ENCODE data around the gene PRG2. TPM values are rescaled to one million over a fixed set of nuclear protein-coding genes. Genes with fewer than 3 reads are reported as not detected.
"Not testable (repeated sequence)": the region's sequence is repeated elsewhere in the genome, so short reads cannot be mapped to it uniquely, and the experiment has no call there.

The PRG2 gene
- polyA plus RNA-seq, 3 donors = 0.98 to 1.8 (median 1.7) TPM

DNA sequence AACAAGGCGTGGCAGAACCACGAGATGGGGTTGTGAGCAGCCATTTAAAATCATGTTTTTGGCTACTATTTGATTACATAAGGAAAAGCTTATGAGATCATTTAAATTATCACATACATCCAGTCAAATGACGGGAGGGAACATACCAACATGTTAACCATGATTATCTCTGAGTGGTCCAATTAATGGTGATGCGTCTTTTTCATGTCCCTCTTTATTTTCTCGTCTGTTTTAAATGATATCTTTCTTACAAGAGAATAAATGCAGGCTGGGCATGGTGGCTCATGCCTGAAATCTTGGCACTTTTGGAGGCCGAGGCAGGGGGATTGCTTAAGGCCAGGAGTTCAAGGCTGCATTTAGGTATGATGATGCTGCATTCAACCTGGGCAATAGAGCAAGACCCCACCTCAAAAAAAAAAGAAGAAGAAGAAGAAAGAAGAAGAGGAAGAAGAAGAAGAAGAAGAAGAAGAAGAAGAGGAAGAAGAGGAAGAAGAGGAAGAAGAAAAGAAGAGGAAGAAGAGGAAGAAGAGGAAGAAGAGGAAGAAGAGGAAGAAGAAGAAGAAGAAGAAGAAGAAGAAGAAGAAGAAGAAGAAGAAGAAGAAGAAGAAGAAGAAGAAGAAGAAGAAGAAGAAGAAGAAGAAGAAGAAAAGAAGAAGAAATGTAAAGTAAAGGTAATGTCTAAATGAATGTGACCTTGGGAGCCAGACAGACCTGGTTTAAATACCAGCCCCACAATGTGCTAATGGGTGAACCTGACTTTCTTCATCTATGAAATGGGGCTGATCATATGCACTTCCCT, 12.8 kb upstream of the PRG2 start:
- not testable (repeated sequence) for DNase-seq (ENCODE audit: extremely low read depth in 1 of 11, low read depth in 9 of 11, low spot score in 4 of 11)

- no peak for DNase-seq (ENCODE audit: extremely low read depth in 1 of 11, low read depth in 9 of 11, low spot score in 4 of 11)
Measured at GRCh38 chr11:57402188-57403002, 11.9 kb upstream of the PRG2 start.

- no peak for DNase-seq (ENCODE audit: extremely low read depth in 1 of 11, low read depth in 9 of 11, low spot score in 4 of 11)
Measured at GRCh38 chr11:57399972-57400578, 9.6 kb upstream of the PRG2 start.

DNA sequence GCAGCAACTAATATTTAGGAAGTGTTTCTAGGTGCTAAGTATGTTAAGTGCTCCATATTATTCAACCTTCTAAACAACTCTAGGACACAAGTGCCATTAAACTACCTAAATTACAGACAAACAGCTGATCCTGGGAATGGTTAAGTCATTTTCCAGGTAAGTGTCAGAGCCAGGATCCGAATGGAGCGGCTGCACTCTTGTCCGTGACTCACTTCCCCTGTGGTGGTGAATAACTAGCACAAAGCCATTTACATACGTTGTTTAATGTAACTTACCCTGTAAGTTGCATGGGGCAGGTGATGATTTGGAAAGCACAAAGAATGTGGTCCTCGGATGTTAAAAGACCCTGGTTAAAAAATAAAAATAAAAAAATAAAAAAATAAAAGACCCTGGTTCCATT, 8.8 kb upstream of the PRG2 start:
- DNase-seq (ENCODE audit: extremely low read depth in 1 of 11, low read depth in 9 of 11, low spot score in 4 of 11) = no peak

DNA sequence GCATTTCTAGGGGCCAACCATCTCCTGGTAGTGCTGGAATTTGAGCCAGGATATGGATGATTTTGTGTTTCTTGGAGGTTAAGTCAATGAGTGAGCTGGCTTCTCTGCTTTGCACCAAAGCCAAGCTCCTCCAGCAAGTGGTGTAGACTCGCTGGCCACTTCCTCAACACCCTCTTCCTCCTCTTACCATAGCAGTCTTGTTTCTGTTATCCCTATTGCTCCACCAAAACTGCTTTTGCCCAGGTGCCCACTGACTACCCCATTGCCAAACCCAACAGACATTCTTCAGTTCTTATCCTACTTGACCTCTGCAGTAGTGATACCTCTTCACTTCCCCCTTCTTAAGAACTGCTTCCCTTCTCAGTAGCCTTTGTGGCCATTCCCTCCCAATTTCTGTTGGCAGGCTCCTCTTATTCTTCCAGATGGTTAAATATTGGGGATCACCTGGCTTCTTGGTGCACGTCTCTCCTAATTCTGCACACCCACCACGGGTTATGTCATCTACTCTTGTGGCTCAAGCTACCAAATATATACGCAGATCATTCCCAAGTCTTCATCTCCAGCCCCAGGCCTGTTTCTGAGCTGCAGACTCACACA, 7.0 kb upstream of the PRG2 start:
- no peak for DNase-seq (ENCODE audit: extremely low read depth in 1 of 11, low read depth in 9 of 11, low spot score in 4 of 11)

DNA sequence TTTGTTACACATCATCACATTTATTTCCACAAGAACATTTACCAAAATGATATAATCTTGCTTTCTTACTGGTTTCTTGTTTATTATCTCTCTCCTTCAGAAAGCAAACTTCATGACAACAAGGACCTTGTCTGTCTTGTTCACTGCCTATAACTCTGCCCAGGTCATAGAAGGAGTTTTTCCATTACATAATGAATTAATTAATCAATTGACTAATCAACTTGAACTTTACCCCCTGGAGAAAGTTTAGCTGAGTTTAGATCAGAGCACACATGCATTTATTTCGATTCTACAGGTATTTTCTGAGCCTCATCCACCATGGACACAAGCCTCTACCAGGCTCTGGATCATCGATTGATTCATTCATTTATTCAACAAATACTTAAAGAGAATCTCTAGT, 6.3 kb upstream of the PRG2 start:
- no peak for DNase-seq (ENCODE audit: extremely low read depth in 1 of 11, low read depth in 9 of 11, low spot score in 4 of 11)

GRCh38 chr11:57395905-57396623, 5.6 kb upstream of the PRG2 start:
- no peak for DNase-seq (ENCODE audit: extremely low read depth in 1 of 11, low read depth in 9 of 11, low spot score in 4 of 11)

GRCh38 chr11:57394203-57394965, 3.9 kb upstream of the PRG2 start:
- no peak for DNase-seq (ENCODE audit: extremely low read depth in 1 of 11, low read depth in 9 of 11, low spot score in 4 of 11)

DNA sequence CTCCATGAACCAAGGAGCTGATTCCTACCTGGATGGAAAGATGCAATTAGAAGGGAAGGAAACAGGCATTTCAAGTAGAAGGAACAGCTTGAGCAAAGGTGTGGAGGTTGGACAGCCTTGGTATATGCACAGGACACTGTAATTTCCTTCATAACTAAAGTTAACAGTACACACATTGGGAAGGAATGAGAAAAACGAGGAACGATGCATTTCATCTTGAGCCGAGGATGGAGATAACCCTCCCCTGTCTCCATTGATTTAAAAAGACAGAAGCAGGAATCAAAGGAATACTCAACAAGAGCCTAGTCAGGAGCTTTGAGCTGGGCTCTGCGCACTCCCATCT, 2.3 kb upstream of the PRG2 start:
- no peak for DNase-seq (ENCODE audit: extremely low read depth in 1 of 11, low read depth in 9 of 11, low spot score in 4 of 11)

DNA sequence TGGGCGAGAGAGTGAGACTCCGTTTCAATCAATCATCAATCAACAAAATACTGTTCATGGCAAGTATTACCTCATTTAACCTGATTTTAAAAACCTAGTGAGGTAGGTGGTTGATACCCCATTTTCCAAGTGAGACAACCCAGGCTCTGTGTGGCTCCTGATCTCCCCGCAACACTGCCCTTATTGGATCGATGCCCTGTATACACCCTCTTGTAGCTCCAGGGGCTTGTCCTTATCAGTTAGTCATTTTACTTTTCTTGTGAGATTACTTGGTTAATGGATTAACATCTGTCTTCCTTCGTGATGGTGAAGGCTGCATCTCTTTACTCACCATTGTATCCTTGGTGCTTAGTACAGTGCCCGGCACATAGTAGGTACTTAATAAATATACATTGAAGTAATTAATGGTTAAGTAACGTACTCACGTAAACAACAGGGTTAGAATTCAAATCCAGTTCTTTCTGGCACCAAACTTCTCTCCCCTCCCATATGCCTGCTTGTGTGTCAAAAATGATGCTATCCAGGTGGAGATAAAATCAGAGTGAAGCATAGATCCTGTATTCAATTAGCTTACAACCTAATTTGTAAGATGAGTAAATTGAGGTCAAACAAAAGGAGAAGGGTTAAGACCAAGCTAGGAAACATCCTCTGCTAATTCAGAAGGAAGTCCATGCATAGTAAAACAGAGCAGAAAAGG, 1.8 kb upstream of the PRG2 start:
- DNase-seq (ENCODE audit: extremely low read depth in 1 of 11, low read depth in 9 of 11, low spot score in 4 of 11) = no peak

- DNase-seq (ENCODE audit: extremely low read depth in 1 of 11, low read depth in 9 of 11, low spot score in 4 of 11) = no peak
Measured at GRCh38 chr11:57391539-57391938, 1.1 kb upstream of the PRG2 start.

DNA sequence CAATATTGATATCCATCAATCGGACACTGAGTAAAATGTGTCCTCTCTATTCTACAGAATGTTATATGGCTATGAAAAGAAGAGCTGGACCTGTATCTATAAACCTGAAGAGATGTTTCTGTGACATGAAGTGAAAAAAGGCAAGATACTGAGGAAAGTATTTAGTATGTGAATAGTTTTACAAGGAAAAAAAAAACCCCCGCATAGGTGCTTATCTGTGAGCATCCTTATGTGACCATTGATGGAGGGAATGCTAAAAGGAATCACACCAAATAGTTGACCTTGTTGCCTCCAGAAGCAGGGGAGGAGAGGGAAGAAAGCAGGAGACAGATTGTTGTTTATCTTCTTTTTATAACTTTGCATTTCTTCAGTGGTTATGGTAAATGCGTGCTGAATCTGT, 661 bp upstream of the PRG2 start:
- no peak for DNase-seq (ENCODE audit: extremely low read depth in 1 of 11, low read depth in 9 of 11, low spot score in 4 of 11)

DNA sequence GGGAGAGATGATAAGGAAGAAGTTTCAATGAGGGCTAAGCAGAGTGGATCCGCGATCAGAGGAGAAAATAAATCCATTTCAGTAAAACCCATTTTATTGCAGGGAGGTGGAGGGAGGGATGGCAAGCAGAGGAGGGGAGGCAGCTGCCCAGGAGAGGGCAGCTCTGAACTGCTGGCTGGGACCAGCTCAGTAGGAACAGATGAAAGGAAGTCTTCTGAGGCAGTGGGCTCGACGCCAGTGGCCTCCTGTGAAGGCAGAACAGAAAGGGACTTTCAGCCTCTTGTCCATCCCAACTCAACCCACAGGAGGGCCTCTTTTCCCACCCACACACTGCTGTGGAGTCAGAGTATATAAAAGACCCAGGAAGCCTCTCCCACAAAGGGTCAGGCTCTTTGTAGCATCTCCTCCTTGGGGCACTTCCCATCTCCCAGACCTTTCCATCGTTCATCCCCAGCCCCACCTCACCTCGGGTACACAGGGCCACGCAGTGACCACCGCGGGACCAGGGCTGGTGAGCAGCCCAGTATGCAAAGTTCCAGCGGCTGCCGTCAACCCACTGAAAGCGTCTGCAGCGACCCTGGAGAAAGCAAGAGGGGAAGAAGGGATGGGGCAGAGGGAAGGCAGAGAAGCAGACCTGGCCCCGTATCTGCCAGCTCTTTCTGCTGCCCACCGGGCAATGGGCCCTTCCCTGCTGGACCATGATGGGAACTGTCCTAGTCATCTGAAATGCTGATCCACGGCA, 3.0 kb downstream of the PRG2 start:
- DNase-seq (ENCODE audit: extremely low read depth in 1 of 11, low read depth in 9 of 11, low spot score in 4 of 11) = no peak

DNA sequence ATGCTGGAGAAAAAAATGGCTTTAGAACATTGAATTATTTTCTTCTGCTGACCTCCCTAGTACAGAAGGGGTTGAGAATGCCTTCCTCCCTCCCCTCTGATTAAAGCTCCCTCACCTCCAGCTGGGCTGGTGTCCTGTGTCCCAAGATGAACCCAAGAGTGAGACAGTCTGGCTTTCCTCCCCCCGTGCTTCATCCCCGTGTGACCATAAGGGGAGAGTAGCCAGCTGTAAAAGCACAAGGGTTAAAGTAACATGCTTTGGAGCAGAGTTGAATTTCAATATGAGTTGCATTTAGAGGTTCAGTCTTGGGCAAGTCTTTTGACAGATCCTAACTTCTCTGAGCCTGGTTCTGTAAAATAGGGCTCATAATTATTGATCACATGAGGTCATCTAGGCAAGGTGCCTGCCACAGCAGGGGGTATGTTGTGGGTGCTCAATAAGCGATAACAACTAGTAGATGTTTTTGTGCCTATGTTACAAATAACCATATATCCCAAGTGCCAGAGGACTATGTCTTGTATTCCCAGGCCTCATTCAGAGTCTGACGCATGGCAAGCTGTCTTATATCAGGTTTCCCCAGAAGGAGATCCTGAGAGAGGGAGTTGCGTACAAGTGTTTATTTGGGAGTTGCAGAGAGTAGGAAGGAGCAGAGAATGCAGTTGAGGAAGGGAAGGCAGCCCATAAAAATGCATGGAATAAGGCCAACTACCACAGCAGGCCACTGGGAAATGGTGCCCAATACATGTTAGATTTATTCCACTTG, 4.1 kb downstream of the PRG2 start:
- peak in 9 of 11 donors; percentile 7 to 35 (median 27) for DNase-seq (ENCODE audit: extremely low read depth in 1 of 11, low read depth in 9 of 11, low spot score in 4 of 11)

- DNase-seq (ENCODE audit: extremely low read depth in 1 of 11, low read depth in 9 of 11, low spot score in 4 of 11) = no peak
Measured at GRCh38 chr11:57380975-57381374, 9.5 kb downstream of the PRG2 start, which contains the start of gene PRG3. PRG3 (minus strand) TSS chr11:57381150; CDS start chr11:57380708, 442 bp downstream.

- DNase-seq (ENCODE audit: extremely low read depth in 1 of 11, low read depth in 9 of 11, low spot score in 4 of 11) = peak in 10 of 11 donors; percentile 23 to 42 (median 30)
Measured at GRCh38 chr11:57379732-57380131, 10.7 kb downstream of the PRG2 start.
